Stimulated activated naive CD8-positive, alpha-beta T cell treated with anti-CD3 and anti-CD28 coated beads, Interleukin-15, amount 100 ng/mL, for 72 hours (primary cell): ENCODE measurements around the gene CMKLR1.

Experiments used
- ATAC-seq: fragments of 150-1000 bp; cut with Tn5 transposase; 2 replicates; pipeline ENCODE4 v1.10.0; 2021; ENCODE audit warnings: mild to moderate bottlenecking, moderate library complexity
- DNase-seq, 2 donors: peaks; one replicate each; pipeline ENCODE4 v3.0.0; 2021 to 2022
- H3K27ac Mint-ChIP-seq, 2 donors: one replicate each; pipeline ENCODE4 v1.8.0; 2022; ENCODE audit warnings: mild to moderate bottlenecking in 2 of 2, mixed read lengths in 2 of 2, moderate library complexity in 2 of 2
- H3K27me3 Mint-ChIP-seq: one replicate; pipeline ENCODE4 v1.8.0; 2022; ENCODE audit warnings: mixed read lengths
- H3K4me1 Mint-ChIP-seq: one replicate; pipeline ENCODE4 v1.8.0; 2022; ENCODE audit warnings: mild to moderate bottlenecking, mixed read lengths
- H3K4me3 Mint-ChIP-seq, 2 donors: one replicate each; pipeline ENCODE4 v1.8.0; 2022; ENCODE audit warnings: mild to moderate bottlenecking in 2 of 2, mixed read lengths in 2 of 2, moderate library complexity in 1 of 2
- H3K9me3 Mint-ChIP-seq, 2 donors: one replicate each; pipeline ENCODE4 v1.8.0; 2022; ENCODE audit warnings: mixed read lengths in 2 of 2

Gene CMKLR1

GRCh38 chr12:108317308-108318234 lies 21.5 kb downstream of the CMKLR1 start:
- DNase-seq: no peak
- Mint-ChIP-seq H3K27me3 (peaks cover 15% of the 10 kb centered on the region), H3K27ac (no peak overlapping the region), H3K9me3 (no peaks in the 10 kb centered on the region), H3K4me3 (no peak overlapping the region), H3K4me1 (peaks cover 10% of the 10 kb centered on the region)
- ATAC-seq: no peak

- H3K27ac Mint-ChIP-seq: no peak overlapping the region
These were observed 22.7 kb downstream of the CMKLR1 start for GRCh38 chr12:108316176-108317086.

GRCh38 chr12:108315486-108316105 lies 23.5 kb downstream of the CMKLR1 start:
- ATAC-seq: no peak
- H3K27me3 Mint-ChIP-seq: peaks cover 13% of the 10 kb centered on the region
- no peaks in the 10 kb centered on the region for H3K9me3 Mint-ChIP-seq
- no peak overlapping the region for H3K27ac Mint-ChIP-seq
- H3K4me1 Mint-ChIP-seq: peaks cover 10% of the 10 kb centered on the region
- no peak overlapping the region for H3K4me3 Mint-ChIP-seq
- DNase-seq: no peak

More at GRCh38 chr12:108316176-108317086, 22.7 kb downstream of the CMKLR1 start:
- ATAC-seq (no peak), DNase-seq (no peak)
- no peak overlapping the region for H3K4me3 Mint-ChIP-seq
- no peaks in the 10 kb centered on the region for H3K9me3 Mint-ChIP-seq
- peaks cover 15% of the 10 kb centered on the region for H3K27me3 Mint-ChIP-seq
- peaks cover 10% of the 10 kb centered on the region for H3K4me1 Mint-ChIP-seq

GRCh38 chr12:108313606-108314351 lies 25.3 kb downstream of the CMKLR1 start:
- Mint-ChIP-seq H3K9me3 (no peaks in the 10 kb centered on the region), H3K27ac (peak overlapping the region in 1 of 2 donors; percentile 88), H3K4me1 (peaks cover 10% of the 10 kb centered on the region), H3K4me3 (peak overlapping the region in 1 of 2 donors; percentile 52), H3K27me3 (peaks cover 5% of the 10 kb centered on the region)
- DNase-seq (peak in 1 of 2 donors; percentile 19), ATAC-seq (peak; percentile 66)

DNA sequence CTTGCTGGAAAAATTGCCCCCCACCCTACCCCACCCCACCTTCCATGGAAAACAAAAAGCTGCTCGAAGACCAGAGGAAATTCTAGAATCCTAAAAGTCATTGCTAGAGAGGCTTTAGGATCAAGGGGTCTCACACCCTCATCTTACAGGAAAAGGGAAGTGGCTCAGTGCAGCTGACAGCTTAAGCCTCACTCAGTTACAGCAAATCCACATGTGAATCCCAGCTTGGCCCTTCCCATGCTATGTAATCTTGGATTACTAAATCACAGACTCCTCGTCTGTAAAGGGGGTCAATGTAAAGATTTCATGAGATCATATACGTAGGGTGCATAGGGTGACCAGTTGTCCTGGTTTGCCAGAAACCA lies 25.9 kb downstream of the CMKLR1 start:
- Mint-ChIP-seq H3K4me3 (no peak overlapping the region), H3K27me3 (peaks cover 8% of the 10 kb centered on the region), H3K27ac (no peak overlapping the region), H3K4me1 (peaks cover 10% of the 10 kb centered on the region), H3K9me3 (no peaks in the 10 kb centered on the region)
- DNase-seq (no peak), ATAC-seq (no peak)

GRCh38 chr12:108312693-108313189 lies 26.4 kb downstream of the CMKLR1 start:
- H3K9me3 Mint-ChIP-seq: no peaks in the 10 kb centered on the region
- H3K27ac Mint-ChIP-seq: peak overlapping the region in 1 of 2 donors; percentile 63
- peaks cover 10% of the 10 kb centered on the region for H3K4me1 Mint-ChIP-seq
- H3K27me3 Mint-ChIP-seq: peaks cover 8% of the 10 kb centered on the region
- ATAC-seq: peak; percentile 38
- DNase-seq: no peak
- H3K4me3 Mint-ChIP-seq: no peak overlapping the region

DNA sequence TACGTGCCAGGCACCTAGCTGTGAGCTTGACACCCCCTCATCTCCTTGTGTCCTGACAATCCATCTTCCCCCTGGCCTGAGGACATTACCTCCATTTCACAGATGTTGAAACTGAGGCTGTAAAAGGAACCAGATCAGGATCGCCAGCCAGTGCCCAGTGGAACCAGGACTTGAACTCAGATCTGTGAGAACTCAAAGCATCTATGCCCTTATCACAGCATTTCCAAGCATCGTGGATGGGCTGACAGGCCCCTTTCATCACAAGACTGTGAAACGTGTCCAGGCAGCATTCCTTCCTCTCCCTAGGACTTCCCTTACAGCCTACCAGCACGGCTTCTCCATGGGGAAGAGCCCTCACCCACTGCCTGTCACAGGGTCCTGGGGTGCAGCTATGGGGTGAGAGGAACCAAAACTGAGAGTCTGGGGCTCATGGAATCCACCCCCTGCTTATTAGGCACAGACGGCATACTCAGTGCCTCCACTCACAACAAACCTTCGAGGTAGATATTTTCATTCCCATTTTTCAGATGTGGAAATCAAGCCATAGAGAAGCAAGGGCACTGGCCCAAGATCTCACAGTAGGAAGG lies 26.9 kb downstream of the CMKLR1 start:
- Mint-ChIP-seq H3K4me3 (no peak overlapping the region), H3K27ac (no peak overlapping the region), H3K27me3 (peaks cover 14% of the 10 kb centered on the region), H3K9me3 (no peaks in the 10 kb centered on the region), H3K4me1 (peaks cover 10% of the 10 kb centered on the region)
- DNase-seq (no peak), ATAC-seq (no peak)

- peaks cover 19% of the 10 kb centered on the region for H3K27me3 Mint-ChIP-seq
- DNase-seq (no peak), ATAC-seq (no peak)
- peaks cover 16% of the 10 kb centered on the region for H3K4me1 Mint-ChIP-seq
- no peaks in the 10 kb centered on the region for H3K9me3 Mint-ChIP-seq
- H3K27ac Mint-ChIP-seq: no peak overlapping the region
- H3K4me3 Mint-ChIP-seq: no peak overlapping the region
These were observed 27.5 kb downstream of the CMKLR1 start for GRCh38 chr12:108311605-108312004.

GRCh38 chr12:108310489-108310888 lies 28.6 kb downstream of the CMKLR1 start:
- DNase-seq: no peak

GRCh38 chr12:108309674-108310312 lies 29.3 kb downstream of the CMKLR1 start:
- Mint-ChIP-seq H3K4me3 (no peak overlapping the region), H3K9me3 (no peaks in the 10 kb centered on the region), H3K27ac (peak overlapping the region in 1 of 2 donors; percentile 19), H3K4me1 (peaks cover 24% of the 10 kb centered on the region), H3K27me3 (peaks cover 38% of the 10 kb centered on the region)
- no peak for DNase-seq
- ATAC-seq: no peak

More at GRCh38 chr12:108310489-108310888, 28.6 kb downstream of the CMKLR1 start:
- no peak overlapping the region for H3K4me3 Mint-ChIP-seq
- H3K27ac Mint-ChIP-seq: no peak overlapping the region
- no peak for ATAC-seq
- H3K9me3 Mint-ChIP-seq: no peaks in the 10 kb centered on the region
- peaks cover 31% of the 10 kb centered on the region for H3K27me3 Mint-ChIP-seq
- peaks cover 24% of the 10 kb centered on the region for H3K4me1 Mint-ChIP-seq

DNA sequence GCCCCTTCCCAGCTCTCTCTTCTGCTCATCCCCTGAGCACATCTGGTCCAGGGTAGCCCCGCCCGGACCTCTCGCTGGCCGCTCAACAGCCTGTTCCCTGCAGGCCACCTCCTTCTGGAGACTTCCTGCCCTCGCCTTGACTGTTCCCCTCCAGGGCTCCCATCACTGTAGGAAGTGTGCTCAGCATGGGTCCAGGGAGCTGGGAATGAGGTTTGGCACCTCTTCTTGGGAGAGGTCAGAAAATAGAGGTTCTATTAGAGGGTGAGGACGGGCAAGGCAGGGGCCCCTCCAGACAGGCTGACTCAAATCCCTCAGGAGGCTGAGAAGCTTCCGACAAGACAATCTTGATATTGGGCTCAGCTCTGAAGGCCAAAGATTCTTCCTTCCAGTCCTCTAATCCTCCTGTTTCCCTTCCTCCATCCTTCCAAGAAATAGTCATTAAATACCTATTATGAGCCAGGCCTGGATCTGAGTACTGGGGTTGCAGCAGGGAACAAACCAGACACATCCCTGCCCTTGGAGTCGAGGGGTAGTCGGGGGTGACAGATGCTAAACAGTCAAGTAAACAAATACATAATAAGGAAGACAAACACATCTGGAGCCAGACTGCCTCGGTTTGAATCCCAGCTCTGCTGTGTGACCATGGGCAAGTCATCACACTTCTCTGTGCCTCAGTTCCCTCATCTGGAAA lies 30.6 kb downstream of the CMKLR1 start:
- Mint-ChIP-seq H3K27me3 (peaks cover 50% of the 10 kb centered on the region), H3K4me1 (peaks cover 17% of the 10 kb centered on the region), H3K27ac (no peak overlapping the region), H3K9me3 (no peaks in the 10 kb centered on the region), H3K4me3 (no peak overlapping the region)
- DNase-seq (no peak), ATAC-seq (no peak)

DNA sequence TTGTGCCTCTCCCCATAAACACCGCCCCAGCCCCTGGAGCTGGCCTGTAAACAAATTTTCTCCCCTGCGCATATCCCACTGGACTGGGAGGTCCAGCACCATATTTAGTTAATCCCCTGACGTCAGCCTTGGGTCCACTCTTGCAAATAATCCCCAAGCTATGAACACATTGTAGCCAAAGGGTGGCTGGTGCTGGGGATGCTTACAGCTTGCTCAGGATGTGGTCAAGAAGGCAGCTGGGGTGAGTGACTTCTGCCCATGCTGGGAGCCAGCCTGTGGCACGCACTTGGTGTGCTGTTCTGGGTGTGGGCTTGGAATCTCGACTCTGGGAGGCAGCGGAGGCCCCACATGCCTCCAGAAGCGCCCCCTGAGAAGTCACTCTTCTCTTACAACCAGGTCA lies 32.1 kb downstream of the CMKLR1 start:
- Mint-ChIP-seq H3K4me3 (no peak overlapping the region), H3K27me3 (peaks cover 52% of the 10 kb centered on the region), H3K27ac (no peak overlapping the region), H3K9me3 (peaks cover 0 to 3% of the 10 kb centered on the region in 2 donors), H3K4me1 (peaks cover 13% of the 10 kb centered on the region)
- ATAC-seq (peak; percentile 45), DNase-seq (no peak)

DNA sequence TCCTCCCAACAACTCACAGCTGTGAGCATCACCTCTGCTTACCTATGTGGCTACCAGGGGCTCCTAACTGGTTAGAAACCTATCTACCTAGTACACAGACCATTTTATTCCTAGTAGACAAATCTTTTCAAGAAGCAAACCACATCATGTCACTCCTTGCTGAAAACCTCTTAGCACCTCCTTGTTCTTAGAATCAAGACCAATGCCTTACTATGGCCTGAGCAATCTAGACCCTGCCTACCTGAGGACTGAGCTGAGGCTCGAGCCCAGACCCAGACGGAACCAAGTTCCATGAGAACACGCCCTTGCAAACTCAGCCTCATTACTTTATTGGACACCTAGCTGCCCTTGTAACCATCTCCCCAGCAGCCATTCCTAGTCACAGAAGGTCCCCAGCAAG lies 32.6 kb downstream of the CMKLR1 start:
- Mint-ChIP-seq H3K9me3 (peaks cover 0 to 8% of the 10 kb centered on the region in 2 donors), H3K27me3 (peaks cover 52% of the 10 kb centered on the region), H3K4me1 (peaks cover 13% of the 10 kb centered on the region), H3K4me3 (no peak overlapping the region), H3K27ac (peak overlapping the region in 1 of 2 donors; percentile 42)
- ATAC-seq (no peak), DNase-seq (no peak)
